ENCODE results near the gene ACRV1.

- TF ChIP-seq CTCF (IDR thresholded peaks at IDR 0.05) (no peak), REST (IDR thresholded peaks at IDR 0.05; ENCODE audit: insufficient read depth in 1 of 2, low read depth in 2 of 2, low read length in 1 of 2) (no peak), SIN3A (IDR thresholded peaks at IDR 0.05; ENCODE audit: borderline replicate concordance, insufficient read depth, low read depth, low read length) (no peak)
Observed at GRCh38 chr11:125662689-125663088, 18.0 kb downstream of the ACRV1 start.
